CD14-positive monocyte (primary cell): ENCODE measurements around the gene AR. TPM values are rescaled to one million over a fixed set of nuclear protein-coding genes. Genes with fewer than 3 reads are reported as not detected.

ENCODE experiments used
- DNase-seq, 3 donors: peaks; one replicate each; pipeline ENCODE4 v3.0.0-alpha.2; 2011 to 2022
- H2AFZ ChIP-seq: 2 replicates; pipeline ENCODE4 v1.6.0; 2012; ENCODE audit warnings: mild to moderate bottlenecking, low read depth, low read length, inconsistent platforms; ENCODE audit not compliant: insufficient read depth, poor library complexity, severe bottlenecking
- H3K27ac ChIP-seq, 2 donors: 1 replicate in 1 of 2; 2 replicates in 1 of 2; pipeline ENCODE4 v1.5.1; 2012 to 2013; ENCODE audit warnings: low read length in 2 of 2, control low read depth in 1 of 2, inconsistent platforms in 1 of 2, low read depth in 1 of 2, mild to moderate bottlenecking in 1 of 2
- H3K27me3 ChIP-seq, 2 donors: one replicate each; pipeline versions ENCODE4 v1.6.0 to v1.6.1; 2011 to 2013; ENCODE audit warnings: low read length in 2 of 2; ENCODE audit not compliant: control insufficient read depth in 2 of 2, insufficient read depth in 2 of 2
- H3K36me3 ChIP-seq, 2 donors: replicated peaks in 1 of 2; 1 replicate in 1 of 2; 2 replicates in 1 of 2; pipeline versions ENCODE4 v1.5.1 to v1.6.1; 2012 to 2013; ENCODE audit warnings: low read length in 2 of 2, control low read depth in 1 of 2, inconsistent platforms in 1 of 2, mild to moderate bottlenecking in 1 of 2; ENCODE audit not compliant: insufficient read depth in 2 of 2, control insufficient read depth in 1 of 2
- H3K4me1 ChIP-seq, 2 donors: 1 replicate in 1 of 2; 2 replicates in 1 of 2; pipeline versions ENCODE4 v1.5.1 to v1.6.1; 2012 to 2013; ENCODE audit warnings: low read length in 2 of 2, control low read depth in 1 of 2, inconsistent platforms in 1 of 2, mild to moderate bottlenecking in 1 of 2, moderate library complexity in 1 of 2; ENCODE audit not compliant: insufficient read depth in 2 of 2, control insufficient read depth in 1 of 2
- H3K4me2 ChIP-seq: replicated peaks from 2 replicates; pipeline ENCODE3; 2012; ENCODE audit warnings: low read length, moderate library complexity, mild to moderate bottlenecking; ENCODE audit not compliant: poor library complexity, severe bottlenecking; ENCODE audit errors: extremely low read depth
- H3K4me3 ChIP-seq, 3 experiments: fragments of 200-600 bp in 1 of 3; sonication (generic) in 1 of 3; replicated peaks in 1 of 3; 1 replicate in 2 of 3; 2 replicates in 1 of 3; pipeline ENCODE4 v1.5.1; 2011 to 2013; ENCODE audit warnings: low read length in 3 of 3, mild to moderate bottlenecking in 3 of 3, control low read depth in 2 of 3, low read depth in 2 of 3, inconsistent platforms in 1 of 3, moderate library complexity in 1 of 3
- H3K79me2 ChIP-seq: 2 replicates; pipeline ENCODE4 v1.6.0; 2012; ENCODE audit warnings: mild to moderate bottlenecking, control low read depth, inconsistent platforms, low read length, moderate library complexity; ENCODE audit not compliant: insufficient read depth
- H3K9ac ChIP-seq: 2 replicates; pipeline ENCODE4 v1.6.0; 2017; ENCODE audit warnings: low read length, mild to moderate bottlenecking; ENCODE audit not compliant: insufficient read depth, poor library complexity, severe bottlenecking
- H3K9me3 ChIP-seq, 2 donors: replicated peaks in 1 of 2; 1 replicate in 1 of 2; 2 replicates in 1 of 2; pipeline versions ENCODE4 v1.5.1 to v1.6.1; 2012 to 2013; ENCODE audit warnings: low read length in 2 of 2, control low read depth in 1 of 2; ENCODE audit not compliant: control insufficient read depth in 1 of 2, insufficient read depth in 1 of 2
- H4K20me1 ChIP-seq: 2 replicates; pipeline ENCODE4 v1.6.0; 2012; ENCODE audit warnings: mild to moderate bottlenecking, low read length, control low read depth, moderate library complexity; ENCODE audit not compliant: insufficient read depth
- H3K27ac Mint-ChIP-seq, 7 donors: one replicate each; pipeline ENCODE4 v1.8.0; 2020; ENCODE audit warnings: mild to moderate bottlenecking in 7 of 7, mixed read lengths in 7 of 7, moderate library complexity in 6 of 7, inconsistent platforms in 2 of 7
- H3K27me3 Mint-ChIP-seq, 3 donors: one replicate each; pipeline ENCODE4 v1.8.0; 2021 to 2022; ENCODE audit warnings: low read depth in 3 of 3, mild to moderate bottlenecking in 3 of 3, mixed read lengths in 3 of 3, moderate library complexity in 3 of 3, inconsistent platforms in 1 of 3
- H3K36me3 Mint-ChIP-seq, 2 donors: one replicate each; pipeline ENCODE4 v1.8.0; 2020; ENCODE audit warnings: mixed read lengths in 2 of 2, inconsistent platforms in 1 of 2, mild to moderate bottlenecking in 1 of 2
- H3K4me1 Mint-ChIP-seq: one replicate; pipeline ENCODE4 v1.8.0; 2020; ENCODE audit warnings: mild to moderate bottlenecking, mixed read lengths
- H3K4me3 Mint-ChIP-seq, 2 donors: one replicate each; pipeline ENCODE4 v1.8.0; 2020; ENCODE audit warnings: mild to moderate bottlenecking in 2 of 2, mixed read lengths in 2 of 2, moderate library complexity in 1 of 2
- H3K9me3 Mint-ChIP-seq, 7 donors: one replicate each; pipeline ENCODE4 v1.8.0; 2020 to 2022; ENCODE audit warnings: mixed read lengths in 7 of 7, mild to moderate bottlenecking in 6 of 7, moderate library complexity in 6 of 7, inconsistent platforms in 2 of 7
- CTCF ChIP-seq: fragments of 200-600 bp; IDR thresholded peaks from one replicate; pipeline ENCODE4 v1.8.0; 2022; ENCODE audit warnings: antibody characterized with exemption, mild to moderate bottlenecking
- WGBS: methylation state at CpG from one replicate; pipeline ENCODE4 v1.1.5; 2013; ENCODE audit warnings: missing lambda C conversion rate; ENCODE audit not compliant: insufficient coverage; 5-methylcytosine and 5-hydroxymethylcytosine counted together
- intact Hi-C, 2 donors: fragments of 100-400 bp; cut with micrococcal nuclease; formaldehyde crosslinking; loops; one replicate each; pipeline versions ENCODE4 v1.15.0 to v1.15.1; 2023
- polyA plus RNA-seq, 3 donors: library from polyadenylated mRNA; depleted of rRNA in 1 of 3; unstranded in 2 of 3; stranded (reverse) in 1 of 3; fragments of 300-500 nt in 2 of 3; fragments of >200 nt in 1 of 3; fragmentation: Illumina TruSeq in 2 of 3; gene quantifications; 1 replicate in 2 of 3; 2 replicates in 1 of 3; pipeline ENCODE4 v1.2.3, GENCODE V29; 2012 to 2021

The AR gene
- polyA plus RNA-seq, 3 donors = not detected

- Histone ChIP-seq H3K4me1 (peaks cover 9 to 10% of the 10 kb centered on the region in 2 donors), H3K4me2 (no peak overlapping the region), H3K27ac (no peak overlapping the region), H2AFZ (no peak overlapping the region), H3K4me3 (no peak overlapping the region), H3K9ac (no peak overlapping the region), H3K36me3 (no peaks in the 10 kb centered on the region), H4K20me1 (no peaks in the 10 kb centered on the region), H3K27me3 (no peaks in the 10 kb centered on the region), H3K9me3 (no peaks in the 10 kb centered on the region), H3K79me2 (no peaks in the 10 kb centered on the region)
- H3K36me3 Mint-ChIP-seq = no peaks in the 10 kb centered on the region
- H3K4me3 Mint-ChIP-seq = no peak overlapping the region
- TF ChIP-seq CTCF = no peak
- H3K4me1 Mint-ChIP-seq = peaks cover 21% of the 10 kb centered on the region
- intact Hi-C loops = no loop called here
- H3K27ac Mint-ChIP-seq = no peak overlapping the region
- WGBS = no CpG with 5 or more reads among the region's 1 CpG
- peaks cover 0 to 4% (median 0%) of the 10 kb centered on the region in 7 donors for H3K9me3 Mint-ChIP-seq
- peaks cover 0 to 3% (median 0%) of the 10 kb centered on the region in 3 donors for H3K27me3 Mint-ChIP-seq
- peak in 2 of 3 donors; percentile 0 to 20 for DNase-seq
Measured at GRCh38 chrX:67693928-67694327, 150.1 kb downstream of the AR start.

- Mint-ChIP-seq H3K4me1 (peaks cover 21% of the 10 kb centered on the region), H3K27me3 (peaks cover 0 to 4% (median 0%) of the 10 kb centered on the region in 3 donors), H3K4me3 (no peak overlapping the region), H3K9me3 (peaks cover 0 to 4% (median 0%) of the 10 kb centered on the region in 7 donors), H3K36me3 (no peaks in the 10 kb centered on the region), H3K27ac (no peak overlapping the region)
- no peaks in the 10 kb centered on the region for H3K36me3 ChIP-seq
- H3K27me3 ChIP-seq = no peaks in the 10 kb centered on the region
- no peaks in the 10 kb centered on the region for H4K20me1 ChIP-seq
- H3K27ac ChIP-seq = no peak overlapping the region
- H3K9ac ChIP-seq = no peak overlapping the region
- no peak overlapping the region for H2AFZ ChIP-seq
- H3K4me3 ChIP-seq = no peak overlapping the region
- H3K79me2 ChIP-seq = no peaks in the 10 kb centered on the region
- intact Hi-C loops = no loop called here
- TF ChIP-seq CTCF = no peak
- no peak for DNase-seq
- peaks cover 9 to 10% of the 10 kb centered on the region in 2 donors for H3K4me1 ChIP-seq
- no peak overlapping the region for H3K4me2 ChIP-seq
- H3K9me3 ChIP-seq = no peaks in the 10 kb centered on the region
Measured at GRCh38 chrX:67697452-67697851, 153.6 kb downstream of the AR start.
